SU-DHL-6 (cell line): Measurements from ENCODE around the gene CNN3.

Source experiments
- CTCF ChIP-seq: fragments of 200-600 bp; sonication (generic); IDR thresholded peaks from one replicate; pipeline ENCODE4 v1.5.1; 2017; ENCODE audit warnings: antibody characterized with exemption, mild to moderate bottlenecking, low read length, moderate library complexity; ENCODE audit not compliant: insufficient read depth, poor library complexity, severe bottlenecking
- EZH2phosphoT487 ChIP-seq: fragments of 200-600 bp; sonication (generic), shearing (Covaris generic); conservative IDR thresholded peaks from 2 replicates; pipeline ENCODE4 v1.6.1; 2018; ENCODE audit warnings: mild to moderate bottlenecking, antibody characterized with exemption, low read length, moderate library complexity, mixed read lengths

GRCh38 chr1:94925004-94925403 is 1.9 kb downstream of the CNN3 start:
- TF ChIP-seq CTCF (no peak), EZH2phosphoT487 (no peak)
